Activated T-helper 17 cell treated with anti-CD3 and anti-CD28 coated beads, Interleukin-2, amount 50 U/mL, for 72 hours (primary cell): Measurements from ENCODE around the gene MRAS. TPM values are rescaled to one million over a fixed set of nuclear protein-coding genes. Genes with fewer than 3 reads are reported as not detected.

Experiments used
- total RNA-seq, 2 donors: library from RNA; stranded (reverse); gene quantifications; one replicate each; pipeline ENCODE4 v1.2.3, GENCODE V29; 2022

MRAS gene
- total RNA-seq, 2 donors from 2014 or later: 0.37 to 0.67 TPM

Other genes with a start within 250 kb of the MRAS start
- gene DZIP1L, start 233.0 kb upstream of the MRAS start, total RNA-seq: not detected
- not detected for gene A4GNT, start 216.2 kb upstream of the MRAS start, total RNA-seq
- 10 to 100 TPM; 21.2 to 28.6 TPM for gene DBR1, start 173.7 kb upstream of the MRAS start, total RNA-seq
- 10 to 100 TPM; 30.0 to 39.7 TPM for gene ARMC8, start 161.3 kb upstream of the MRAS start, total RNA-seq
- 1 to 10 TPM; 1.6 to 6.8 TPM for gene NME9, start 18.7 kb upstream of the MRAS start, total RNA-seq
- gene ESYT3, start 86.0 kb downstream of the MRAS start, total RNA-seq: under 1 TPM; 0.09 to 0.37 TPM
- gene CEP70, start 245.7 kb downstream of the MRAS start, total RNA-seq: 10 to 100 TPM in 1 of 2 donors, 1 to 10 TPM in 1; 5.6 to 10.6 TPM